Trophoblast cell (in vitro differentiated cells and primary cell): ENCODE results near the gene HES1.

Experiments
- DNase-seq, 2 donors: peaks; one replicate each; pipeline ENCODE4 v3.0.0-alpha.2; 2016
- H2AFZ ChIP-seq: 2 replicates; pipeline ENCODE4 v1.6.1; 2013; ENCODE audit warnings: low read length, moderate library complexity, mild to moderate bottlenecking; ENCODE audit not compliant: insufficient read depth, poor library complexity
- H2AK5ac ChIP-seq: 2 replicates; pipeline ENCODE4 v1.6.1; 2013; ENCODE audit warnings: mild to moderate bottlenecking, low read length
- H2BK120ac ChIP-seq: 2 replicates; pipeline ENCODE4 v1.6.1; 2013; ENCODE audit warnings: low read length, mild to moderate bottlenecking, moderate library complexity; ENCODE audit not compliant: insufficient read depth, poor library complexity
- H2BK12ac ChIP-seq: 2 replicates; pipeline ENCODE4 v1.6.1; 2013; ENCODE audit warnings: mild to moderate bottlenecking, low read length, moderate library complexity
- H2BK5ac ChIP-seq: 2 replicates; pipeline ENCODE4 v1.6.1; 2013; ENCODE audit warnings: low read length, low read depth, moderate library complexity, mild to moderate bottlenecking; ENCODE audit not compliant: poor library complexity
- H3K14ac ChIP-seq: 2 replicates; pipeline ENCODE4 v1.6.1; 2013; ENCODE audit warnings: mild to moderate bottlenecking, low read length
- H3K18ac ChIP-seq: 2 replicates; pipeline ENCODE4 v1.6.1; 2013; ENCODE audit warnings: mild to moderate bottlenecking, low read length
- H3K23ac ChIP-seq: 2 replicates; pipeline ENCODE4 v1.6.1; 2013; ENCODE audit warnings: low read length
- H3K27ac ChIP-seq: 2 replicates; pipeline ENCODE4 v1.5.1; 2013; ENCODE audit warnings: low read depth, mild to moderate bottlenecking, inconsistent platforms, low read length, moderate library complexity
- H3K27me3 ChIP-seq: 2 replicates; pipeline ENCODE4 v1.6.1; 2013; ENCODE audit warnings: inconsistent platforms, mild to moderate bottlenecking, low read length, moderate library complexity; ENCODE audit not compliant: insufficient read depth
- H3K36me3 ChIP-seq, 2 experiments: 1 replicate in 1 of 2; 2 replicates in 1 of 2; pipeline ENCODE4 v1.6.1; 2013; ENCODE audit warnings: low read length in 2 of 2, mild to moderate bottlenecking in 2 of 2, moderate library complexity in 1 of 2; ENCODE audit not compliant: insufficient read depth in 2 of 2, control insufficient read depth in 1 of 2
- H3K4ac ChIP-seq: 2 replicates; pipeline ENCODE4 v1.6.1; 2013; ENCODE audit warnings: low read depth, mild to moderate bottlenecking, low read length, moderate library complexity
- H3K4me1 ChIP-seq, 2 experiments: 1 replicate in 1 of 2; 2 replicates in 1 of 2; pipeline ENCODE4 v1.6.1; 2013; ENCODE audit warnings: low read length in 2 of 2, mild to moderate bottlenecking in 2 of 2, moderate library complexity in 1 of 2; ENCODE audit not compliant: insufficient read depth in 2 of 2, control insufficient read depth in 1 of 2
- H3K4me2 ChIP-seq: 2 replicates; pipeline ENCODE4 v1.6.1; 2013; ENCODE audit warnings: inconsistent platforms, mild to moderate bottlenecking, low read length, moderate library complexity
- H3K4me3 ChIP-seq: 2 replicates; pipeline ENCODE4 v1.5.1; 2013; ENCODE audit warnings: mild to moderate bottlenecking, low read depth, low read length, inconsistent platforms
- H3K79me1 ChIP-seq: one replicate; pipeline ENCODE4 v1.6.1; 2013; ENCODE audit warnings: low read length
- H3K79me2 ChIP-seq: 2 replicates; pipeline ENCODE4 v1.6.1; 2013; ENCODE audit warnings: low read length, mild to moderate bottlenecking; ENCODE audit not compliant: control insufficient read depth, insufficient read depth, poor library complexity
- H3K9ac ChIP-seq: 2 replicates; pipeline ENCODE4 v1.6.1; 2013; ENCODE audit warnings: mild to moderate bottlenecking, low read length
- H3K9me3 ChIP-seq: 2 replicates; pipeline ENCODE4 v1.6.1; 2013; ENCODE audit warnings: low read depth, mild to moderate bottlenecking, control low read depth, inconsistent platforms, low read length; ENCODE audit not compliant: insufficient read depth
- H4K12ac ChIP-seq: 2 replicates; pipeline ENCODE4 v1.6.1; 2013; ENCODE audit warnings: low read depth, mild to moderate bottlenecking, low read length, moderate library complexity
- H4K8ac ChIP-seq: 2 replicates; pipeline ENCODE4 v1.6.1; 2013; ENCODE audit warnings: low read depth, mild to moderate bottlenecking, low read length, moderate library complexity
- H4K91ac ChIP-seq: one replicate; pipeline ENCODE4 v1.6.1; 2013; ENCODE audit warnings: low read depth, mild to moderate bottlenecking, low read length, moderate library complexity
- WGBS: extraction: QIAGEN DNeasy Blood & Tissue Kit; methylation state at CpG from one replicate; pipeline ENCODE4 v1.1.7; 2013; ENCODE audit warnings: missing lambda C conversion rate; ENCODE audit not compliant: insufficient read length, insufficient coverage; ENCODE audit errors: extremely low coverage; 5-methylcytosine and 5-hydroxymethylcytosine counted together

HES1 gene

DNA sequence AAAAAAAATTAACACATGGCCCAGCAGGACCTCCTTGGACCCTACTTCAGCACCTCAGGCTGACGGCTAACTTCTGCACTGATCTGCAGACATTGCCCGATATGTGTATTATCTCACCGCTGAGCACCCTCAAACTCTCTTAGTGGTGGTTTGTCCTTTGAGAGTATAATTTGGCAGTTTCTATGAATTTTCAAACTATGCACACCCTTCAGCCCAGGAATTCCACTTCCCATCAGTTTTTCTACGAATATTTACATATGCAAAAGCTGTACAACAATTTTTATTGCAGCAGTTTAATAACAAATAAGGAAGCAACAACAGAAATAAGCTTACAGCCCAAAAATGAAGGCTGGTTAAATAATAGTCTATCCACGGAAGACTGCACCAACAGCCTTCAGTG is 44.6 kb downstream of the HES1 start:
- Histone ChIP-seq H3K36me3 (no peaks in the 10 kb centered on the region), H3K79me1 (no peaks in the 10 kb centered on the region), H3K4me3 (no peak overlapping the region), H3K4me2 (no peak overlapping the region), H3K23ac (no peak overlapping the region), H3K18ac (no peak overlapping the region), H3K14ac (no peak overlapping the region), H3K79me2 (no peaks in the 10 kb centered on the region), H4K91ac (no peak overlapping the region), H2AFZ (no peak overlapping the region), H3K4ac (no peak overlapping the region), H2BK12ac (no peak overlapping the region), H3K9ac (no peak overlapping the region), H2AK5ac (no peak overlapping the region), H3K27ac (no peak overlapping the region), H2BK120ac (no peak overlapping the region), H4K12ac (no peak overlapping the region), H2BK5ac (no peak overlapping the region), H4K8ac (no peak overlapping the region), H3K4me1 (peaks cover 0 to 2% of the 10 kb centered on the region in 2 experiments), H3K9me3 (no peaks in the 10 kb centered on the region), H3K27me3 (no peaks in the 10 kb centered on the region)
- no CpG with 5 or more reads among the region's 5 CpGs for WGBS
- no peak for DNase-seq

- no peak for DNase-seq
- WGBS = no CpG with 5 or more reads among the region's 11 CpGs
- H4K91ac ChIP-seq = no peak overlapping the region
Observed at GRCh38 chr3:194181612-194182529, 45.9 kb downstream of the HES1 start.

DNA sequence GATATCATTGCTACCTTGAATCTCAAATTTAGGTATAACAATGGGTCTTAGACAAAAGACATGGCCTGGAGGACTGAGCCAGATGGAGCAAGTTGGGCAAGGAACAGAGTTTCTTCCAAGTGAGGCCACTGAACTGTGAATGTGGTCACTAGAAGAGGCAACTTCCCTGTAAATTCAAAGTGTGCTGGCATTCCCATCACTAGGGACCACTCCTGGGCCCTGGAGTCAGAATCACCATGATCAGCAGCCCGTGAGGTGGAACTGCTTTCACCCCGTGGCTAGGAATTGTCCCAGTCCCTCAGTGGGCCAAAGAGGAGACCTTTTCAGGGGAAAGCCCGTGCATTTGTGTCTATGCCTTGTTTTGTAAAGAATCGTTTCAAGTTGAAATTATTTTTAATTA is 47.3 kb downstream of the HES1 start:
- Histone ChIP-seq H3K79me1 (no peaks in the 10 kb centered on the region), H2BK120ac (no peak overlapping the region), H3K14ac (no peak overlapping the region), H4K8ac (no peak overlapping the region), H3K4ac (no peak overlapping the region), H3K79me2 (no peaks in the 10 kb centered on the region), H3K27me3 (no peaks in the 10 kb centered on the region), H3K36me3 (no peaks in the 10 kb centered on the region), H3K4me3 (no peak overlapping the region), H3K4me2 (no peak overlapping the region), H4K91ac (no peak overlapping the region), H3K4me1 (peaks cover 0 to 2% of the 10 kb centered on the region in 2 experiments), H3K23ac (no peak overlapping the region), H4K12ac (no peak overlapping the region), H2AFZ (no peak overlapping the region), H2AK5ac (no peak overlapping the region), H2BK12ac (no peak overlapping the region), H3K9me3 (no peaks in the 10 kb centered on the region), H3K27ac (no peak overlapping the region), H3K9ac (no peak overlapping the region), H2BK5ac (no peak overlapping the region), H3K18ac (no peak overlapping the region)
- no peak for DNase-seq
- WGBS = no CpG with 5 or more reads among the region's 4 CpGs

More at GRCh38 chr3:194181612-194182529, 45.9 kb downstream of the HES1 start:
- no peak overlapping the region for H3K4ac ChIP-seq
- no peaks in the 10 kb centered on the region for H3K9me3 ChIP-seq
- H3K9ac ChIP-seq = no peak overlapping the region
- H3K36me3 ChIP-seq = no peaks in the 10 kb centered on the region
- H3K14ac ChIP-seq = no peak overlapping the region
- no peak overlapping the region for H3K4me3 ChIP-seq
- H2AFZ ChIP-seq = no peak overlapping the region
- no peak overlapping the region for H2AK5ac ChIP-seq
- no peak overlapping the region for H2BK12ac ChIP-seq
- H3K23ac ChIP-seq = no peak overlapping the region
- no peak overlapping the region for H2BK120ac ChIP-seq
- H3K79me1 ChIP-seq = no peaks in the 10 kb centered on the region
- H3K4me1 ChIP-seq = peaks cover 0 to 2% of the 10 kb centered on the region in 2 experiments
- H2BK5ac ChIP-seq = no peak overlapping the region
- no peak overlapping the region for H3K27ac ChIP-seq
- H3K18ac ChIP-seq = no peak overlapping the region
- no peaks in the 10 kb centered on the region for H3K27me3 ChIP-seq
- no peak overlapping the region for H4K8ac ChIP-seq
- H4K12ac ChIP-seq = no peak overlapping the region
- H3K4me2 ChIP-seq = no peak overlapping the region
- no peaks in the 10 kb centered on the region for H3K79me2 ChIP-seq

DNA sequence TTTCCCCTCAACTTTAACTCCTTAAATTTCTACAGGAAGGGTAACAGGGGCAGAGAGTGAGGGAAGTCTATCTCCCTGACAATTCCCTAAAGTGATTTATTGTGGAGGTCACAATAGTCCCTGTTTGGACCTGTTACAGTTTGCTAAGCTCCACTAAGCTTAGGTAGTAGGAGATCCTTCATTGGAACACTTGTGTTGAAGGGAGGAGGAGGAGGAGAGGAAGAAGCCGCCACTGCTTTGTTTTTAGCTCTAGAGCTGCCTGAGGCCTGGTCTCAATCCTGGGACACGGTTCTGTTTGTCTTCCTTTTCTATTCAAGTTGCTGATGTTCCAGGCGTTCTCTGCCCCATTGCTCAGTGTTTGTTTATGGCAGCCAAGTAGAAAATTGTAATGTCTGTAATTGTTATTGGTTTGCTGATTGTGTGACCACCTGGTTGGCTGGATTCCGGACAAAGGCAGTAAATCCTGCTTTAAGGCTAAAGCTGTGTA is 48.4 kb downstream of the HES1 start:
- Histone ChIP-seq H3K4ac (no peak overlapping the region), H3K79me1 (no peaks in the 10 kb centered on the region), H3K14ac (no peak overlapping the region), H3K9ac (no peak overlapping the region), H2BK120ac (no peak overlapping the region), H3K27me3 (no peaks in the 10 kb centered on the region), H4K8ac (no peak overlapping the region), H3K4me3 (no peak overlapping the region), H3K36me3 (no peaks in the 10 kb centered on the region), H3K27ac (no peak overlapping the region), H3K23ac (no peak overlapping the region), H3K79me2 (no peaks in the 10 kb centered on the region), H3K9me3 (no peaks in the 10 kb centered on the region), H4K91ac (no peak overlapping the region), H3K4me1 (peaks cover 3 to 6% of the 10 kb centered on the region in 2 experiments), H2AK5ac (no peak overlapping the region), H2BK12ac (no peak overlapping the region), H4K12ac (no peak overlapping the region), H3K18ac (no peak overlapping the region), H3K4me2 (no peak overlapping the region), H2AFZ (no peak overlapping the region), H2BK5ac (no peak overlapping the region)
- WGBS = no CpG with 5 or more reads among the region's 4 CpGs
- no peak for DNase-seq
